Measurements from ENCODE around the gene HECW1. TPM values are rescaled to one million over a fixed set of nuclear protein-coding genes. Genes with fewer than 3 reads are reported as not detected.
A peak's percentile ranks its signal among the peaks of the same experiment; 100 is the strongest.

HECW1 gene
- total RNA-seq, 1 experiment from 2014 or later: 36.2 TPM

DNA sequence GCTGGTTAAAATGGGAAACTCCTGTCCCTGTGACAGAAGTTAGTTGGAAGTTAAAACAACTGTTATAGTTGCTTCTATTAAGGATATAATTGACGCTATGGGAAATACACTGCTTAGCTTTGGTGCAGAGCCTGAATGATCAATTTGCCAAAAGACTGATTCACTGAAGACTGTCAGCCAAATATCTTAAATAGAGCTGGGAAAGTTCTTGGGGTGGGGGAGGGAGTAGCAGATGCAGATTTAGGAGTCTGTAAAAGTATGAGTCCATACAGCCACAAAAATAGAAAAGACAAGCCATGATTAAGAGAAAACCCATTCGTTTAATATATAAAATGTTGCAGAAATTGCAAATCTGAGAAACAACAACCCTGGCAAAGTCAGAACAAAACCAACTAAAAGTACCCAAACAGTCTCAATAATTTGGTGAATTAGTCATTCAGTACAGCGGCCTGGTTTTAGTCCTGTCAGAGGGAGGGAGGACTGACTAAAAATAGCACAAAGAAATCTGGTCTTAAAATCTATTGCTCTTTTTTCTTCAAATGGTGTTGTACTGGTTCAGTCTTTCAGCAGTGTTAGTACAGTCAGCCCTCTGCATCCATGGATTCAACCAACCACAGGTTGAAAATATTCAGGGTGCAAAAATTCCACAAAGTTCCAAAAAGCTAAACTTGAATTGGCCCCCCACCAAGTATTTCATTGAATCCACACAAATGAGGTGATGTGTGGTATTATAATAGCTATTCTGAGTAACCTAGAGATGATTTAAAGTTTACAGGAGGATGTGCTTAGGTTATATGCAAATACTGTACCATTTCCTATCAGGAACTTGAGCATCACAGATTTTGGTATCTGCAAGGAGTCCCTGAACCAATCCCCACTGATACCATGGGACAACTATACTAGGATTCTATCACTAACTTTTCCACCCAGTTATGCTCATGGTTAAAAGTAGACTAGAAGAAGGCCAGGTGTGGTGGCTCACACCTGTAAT lies 500.4 kb downstream of the HECW1 start:
- DNase-seq (ENCODE audit: low spot score): peak; percentile 27

Other genes with a start within 250 kb of the HECW1 start
- 29.2 and 46.5 TPM in 2 replicates for gene C7orf25, start 200.6 kb upstream of the HECW1 start, total RNA-seq (2014; rRNA removed; shearing (Covaris generic))
- 430 and 440 TPM in 2 replicates for gene PSMA2, start 180.5 kb upstream of the HECW1 start, total RNA-seq (2014; rRNA removed; shearing (Covaris generic))
- gene MRPL32, start 180.3 kb upstream of the HECW1 start, total RNA-seq (2014; rRNA removed; shearing (Covaris generic)): 159 and 181 TPM in 2 replicates